Gastrocnemius medialis (tissue), 4 donors: ENCODE data around the gene ACSS1. TPM values are rescaled to one million over a fixed set of nuclear protein-coding genes. Genes with fewer than 3 reads are reported as not detected.

Experiments used
- ATAC-seq, 2 donors: fragments of 150-250 bp; one replicate each; pipeline ENCODE4 v1.9.1; 2016
- DNase-seq, 2 donors: peaks; one replicate each; pipeline ENCODE4 v3.0.0-alpha.2; 2019
- H3K27ac ChIP-seq, 4 donors: fragments of 200-600 bp; sonication (generic); 1 replicate in 1 of 4; 2 replicates in 3 of 4; pipeline ENCODE4 v1.5.1; 2016 to 2018; ENCODE audit warnings: mild to moderate bottlenecking in 2 of 4, moderate library complexity in 1 of 4
- H3K27me3 ChIP-seq, 3 donors: fragments of 200-600 bp; sonication (generic) in 2 of 3; 1 replicate in 1 of 3; 2 replicates in 2 of 3; pipeline versions ENCODE4 v1.5.1 to v1.6.0; 2016 to 2019; ENCODE audit warnings: mild to moderate bottlenecking in 1 of 3, moderate library complexity in 1 of 3
- H3K36me3 ChIP-seq, 2 donors: fragments of 200-600 bp; sonication (generic) in 1 of 2; one replicate each; pipeline ENCODE4 v1.5.1; 2017 to 2018
- H3K4me1 ChIP-seq, 2 donors: fragments of 200-600 bp; sonication (generic) in 1 of 2; one replicate each; pipeline ENCODE4 v1.5.1; 2016 to 2017; ENCODE audit warnings: mild to moderate bottlenecking in 2 of 2
- H3K4me3 ChIP-seq, 4 donors: fragments of 200-600 bp; sonication (generic) in 3 of 4; 1 replicate in 1 of 4; 2 replicates in 3 of 4; pipeline ENCODE4 v1.5.1; 2016 to 2019; ENCODE audit warnings: mild to moderate bottlenecking in 2 of 4
- H3K9me3 ChIP-seq, 3 donors: fragments of 200-600 bp; sonication (generic) in 2 of 3; 1 replicate in 1 of 3; 2 replicates in 2 of 3; pipeline ENCODE4 v1.5.1; 2016 to 2019
- CTCF ChIP-seq, 5 experiments: fragments of 450-650 bp in 3 of 5; fragments of 200-600 bp in 2 of 5; sonication (generic) in 2 of 5; IDR thresholded peaks in 4 of 5; conservative IDR thresholded peaks in 1 of 5; 1 replicate in 4 of 5; 2 replicates in 1 of 5; pipeline ENCODE4 v1.5.1; 2016 to 2019; ENCODE audit warnings: antibody characterized with exemption in 5 of 5, mild to moderate bottlenecking in 3 of 5, moderate library complexity in 3 of 5
- POLR2A ChIP-seq, 2 donors: fragments of 450-650 bp; IDR thresholded peaks; one replicate each; pipeline ENCODE4 v1.6.1; 2017; ENCODE audit warnings: antibody characterized with exemption in 2 of 2, mild to moderate bottlenecking in 2 of 2, moderate library complexity in 2 of 2
- in situ Hi-C, 4 donors: fragments of 200-750 bp; cut with MboI; loops; one replicate each; pipeline versions ENCODE4 v1.15.0 to v1.8.0; 2017; ENCODE audit warnings: low sequenced_read_pairs in 4 of 4
- intact Hi-C: fragments of 100-400 bp; cut with DNase I; formaldehyde crosslinking; loops from one replicate; pipeline ENCODE4 v1.15.1; 2023; ENCODE audit warnings: low total_unique reads
- total RNA-seq, 4 donors: library from RNA; depleted of rRNA; stranded (reverse); fragments of >200 nt; gene quantifications; one replicate each; pipeline versions ENCODE4 v1.1.0 to v1.2.3, GENCODE V29; 2016

Gene ACSS1
- total RNA-seq, 4 donors from 2014 or later, result 11.4 to 84.6 (median 11.8) TPM

DNA sequence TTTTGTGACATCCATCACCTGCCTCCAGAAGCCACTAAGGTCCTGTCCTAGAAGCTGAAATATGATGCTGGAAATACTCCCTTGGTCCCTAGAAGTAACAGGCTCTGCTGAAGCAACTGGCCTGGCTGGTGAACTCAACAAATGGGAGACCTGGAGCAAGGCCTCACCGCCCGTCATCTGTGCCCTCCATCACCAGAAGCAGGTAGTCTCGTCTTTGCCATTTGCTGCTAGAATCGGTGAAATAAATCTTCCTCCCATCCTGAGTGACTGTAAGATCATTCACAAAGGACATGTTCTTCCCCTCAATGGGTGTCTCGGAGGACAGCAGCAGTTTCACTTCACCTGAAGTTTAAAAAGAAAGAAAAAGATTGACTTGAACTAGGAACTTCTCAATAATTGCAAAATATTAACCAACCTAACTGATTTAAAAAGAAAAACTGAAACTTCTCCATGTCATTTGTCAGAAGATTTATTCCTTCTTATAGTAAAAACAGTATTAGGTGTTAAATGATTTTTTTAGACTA is 87.8 kb downstream of the ACSS1 start:
- ATAC-seq, result no peak
- TF ChIP-seq POLR2A (IDR thresholded peaks at IDR 0.05), result no peak
- no peak overlapping the region for H3K4me3 ChIP-seq
- in situ Hi-C loops (no loop called here), intact Hi-C loops (no loop called here)
- no peak overlapping the region for H3K27ac ChIP-seq
- no peaks in the 10 kb centered on the region for H3K4me1 ChIP-seq
- H3K27me3 ChIP-seq, result no peaks in the 10 kb centered on the region
- H3K9me3 ChIP-seq, result no peaks in the 10 kb centered on the region
- peaks cover 0 to 90% of the 10 kb centered on the region in 2 donors for H3K36me3 ChIP-seq
- DNase-seq, result no peak

- no peak for TF ChIP-seq POLR2A (IDR thresholded peaks at IDR 0.05)
- no peak for TF ChIP-seq CTCF (IDR thresholded peaks at IDR 0.05 in 4 of 5, conservative IDR thresholded peaks at IDR 0.05 in 1 of 5)
- Histone ChIP-seq H3K9me3 (no peaks in the 10 kb centered on the region), H3K27me3 (no peaks in the 10 kb centered on the region), H3K27ac (no peak overlapping the region), H3K4me3 (no peak overlapping the region), H3K36me3 (peaks cover 0 to 90% of the 10 kb centered on the region in 2 donors), H3K4me1 (no peaks in the 10 kb centered on the region)
- in situ Hi-C loops (no loop called here), intact Hi-C loops (no loop called here)
- ATAC-seq, result no peak
- no peak for DNase-seq
Measured at GRCh38 chr20:24969186-24970029, 88.5 kb downstream of the ACSS1 start.

GRCh38 chr20:24968278-24968800 is 89.6 kb downstream of the ACSS1 start:
- Histone ChIP-seq H3K9me3 (no peaks in the 10 kb centered on the region), H3K27ac (no peak overlapping the region), H3K27me3 (no peaks in the 10 kb centered on the region), H3K4me1 (no peaks in the 10 kb centered on the region), H3K4me3 (no peak overlapping the region), H3K36me3 (peaks cover 0 to 87% of the 10 kb centered on the region in 2 donors)
- TF ChIP-seq POLR2A (IDR thresholded peaks at IDR 0.05), result no peak
- no peak for TF ChIP-seq CTCF (IDR thresholded peaks at IDR 0.05 in 4 of 5, conservative IDR thresholded peaks at IDR 0.05 in 1 of 5)
- DNase-seq (no peak), ATAC-seq (no peak)
- intact Hi-C loops, result no loop called here
- in situ Hi-C loops, result no loop called here

- DNase-seq (no peak), ATAC-seq (no peak)
- Histone ChIP-seq H3K4me1 (no peaks in the 10 kb centered on the region), H3K36me3 (peaks cover 0 to 83% of the 10 kb centered on the region in 2 donors), H3K9me3 (no peaks in the 10 kb centered on the region), H3K27me3 (no peaks in the 10 kb centered on the region), H3K4me3 (no peak overlapping the region), H3K27ac (no peak overlapping the region)
- in situ Hi-C loops, result no loop called here
- no peak for TF ChIP-seq CTCF (IDR thresholded peaks at IDR 0.05 in 4 of 5, conservative IDR thresholded peaks at IDR 0.05 in 1 of 5)
- no peak for TF ChIP-seq POLR2A (IDR thresholded peaks at IDR 0.05)
- intact Hi-C loops, result no loop called here
Measured at GRCh38 chr20:24966317-24967012, 91.5 kb downstream of the ACSS1 start.
